ENCODE results near the gene C5AR2. TPM values are rescaled to one million over a fixed set of nuclear protein-coding genes. Genes with fewer than 3 reads are reported as not detected.
"Not testable (repeated sequence)": the region's sequence is repeated elsewhere in the genome, so short reads cannot be mapped to it uniquely, and the experiment has no call there.

Gene C5AR2
- total RNA-seq (2014; rRNA removed; shearing (Covaris generic)): not detected in 2 replicates

DNA sequence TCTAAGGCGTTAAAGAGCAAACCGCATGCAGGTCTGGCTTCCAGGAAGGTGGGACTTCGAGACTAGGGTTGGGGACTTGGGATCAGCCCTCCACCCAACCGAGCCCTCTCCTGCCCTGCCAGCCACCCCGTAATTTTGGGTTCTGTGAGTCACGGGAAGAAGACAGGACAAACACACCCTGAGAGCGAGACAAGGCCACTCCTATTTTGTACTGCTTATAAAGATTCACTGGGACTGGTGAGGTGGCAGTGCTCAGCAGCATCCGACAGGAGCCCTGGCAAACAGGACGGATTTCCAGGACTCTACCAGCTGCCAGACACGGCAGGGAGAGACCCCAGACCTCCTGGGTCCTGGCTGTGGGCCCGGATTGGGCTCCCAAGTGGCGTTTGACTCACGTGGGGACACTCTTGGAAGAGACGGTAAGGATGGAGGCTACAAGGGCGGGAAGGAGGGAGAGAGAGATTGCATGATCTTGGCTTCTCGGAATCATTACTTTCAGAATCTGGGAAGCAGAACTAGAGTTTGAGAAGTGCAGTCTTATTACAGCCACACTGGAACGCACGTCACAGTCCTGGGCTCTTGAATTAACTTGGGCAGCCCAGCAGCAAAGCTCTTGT lies at the start of gene C5AR2:
Gene C5AR2, plus strand, starts transcription at position 245 of the 617 bp plus-strand sequence. CDS start 8,625 bp downstream, outside the sequence.
- no peak for DNase-seq (ENCODE audit: low spot score)

DNA sequence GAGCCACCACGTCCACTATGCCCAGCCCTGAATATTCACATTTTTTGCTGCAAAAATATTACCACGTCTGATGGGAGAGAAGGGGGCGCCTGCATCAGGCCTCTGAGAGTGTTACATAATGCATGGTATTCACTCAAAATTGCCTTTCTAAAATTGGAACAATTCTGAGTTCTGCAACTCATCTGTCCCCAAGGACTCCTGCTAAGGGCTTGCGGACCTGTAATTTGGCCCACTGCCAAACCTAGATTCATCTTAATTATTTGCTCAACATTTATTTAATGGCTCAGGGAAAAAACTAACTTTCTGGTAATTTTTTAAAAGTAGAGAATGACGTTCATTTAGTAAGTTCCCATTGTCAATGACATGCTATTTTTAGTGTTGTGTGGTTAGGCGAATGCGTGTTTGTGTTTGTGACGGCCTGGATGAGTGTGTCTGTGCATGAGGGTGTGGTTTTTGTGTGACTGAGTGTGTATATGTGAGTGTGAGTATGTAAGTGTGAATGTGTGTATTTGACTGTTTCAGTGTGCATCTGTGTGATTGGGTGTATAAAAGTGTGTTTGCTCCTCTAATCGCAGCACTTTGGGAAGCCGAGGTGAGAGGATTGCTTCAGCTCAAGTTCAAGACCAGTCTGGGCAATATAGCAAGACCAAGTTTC lies 48.4 kb upstream of the C5AR2 start:
- no peak for DNase-seq (ENCODE audit: low spot score)

DNA sequence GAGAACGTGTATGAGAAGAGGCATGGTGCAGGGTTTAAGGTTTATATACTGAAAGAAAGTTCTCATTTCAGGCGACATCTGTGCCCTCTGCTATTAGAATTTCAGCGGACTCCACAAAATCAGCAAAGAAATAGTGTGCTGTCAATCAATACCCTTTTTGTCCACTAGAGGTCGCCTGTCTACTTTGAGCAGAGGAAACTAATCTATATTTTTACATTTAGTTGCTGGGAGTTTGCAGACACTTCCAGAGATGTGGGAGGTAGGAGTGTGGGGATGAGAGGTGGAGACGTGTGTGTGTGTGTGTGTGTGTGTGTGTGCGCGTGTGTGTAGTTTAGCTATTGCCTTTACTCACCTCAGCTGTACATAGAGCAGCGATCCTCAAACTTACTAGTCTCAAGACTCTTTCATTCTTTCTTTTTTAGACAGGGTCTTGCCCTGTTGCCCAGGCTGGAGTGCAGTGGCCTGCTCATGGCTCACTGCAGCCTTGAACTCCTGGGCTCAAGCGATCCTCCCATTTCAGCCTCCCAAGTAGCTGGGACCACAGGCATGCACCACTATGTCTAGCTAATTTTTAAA lies 47.6 kb upstream of the C5AR2 start:
- peak; percentile 87 for DNase-seq (ENCODE audit: low spot score)

DNA sequence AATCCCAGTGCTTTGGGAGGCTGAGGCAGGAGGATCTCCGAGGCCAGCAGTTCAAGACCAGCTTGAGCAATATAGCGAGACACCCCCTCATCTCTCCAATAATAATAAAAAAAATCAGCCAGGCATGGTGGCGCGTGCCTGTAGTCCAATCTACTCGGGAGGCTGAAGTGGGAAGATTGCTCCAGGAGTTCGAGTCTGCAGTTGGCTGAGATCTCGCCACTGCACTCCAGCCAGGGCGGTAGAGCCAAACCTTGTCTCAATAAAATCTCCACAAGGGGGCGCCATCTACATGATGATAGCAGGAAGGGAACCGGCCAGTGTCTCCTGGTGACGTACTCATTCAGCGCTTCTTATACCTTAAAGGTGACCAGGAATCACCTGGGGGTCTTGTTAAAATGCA lies 35.9 kb upstream of the C5AR2 start:
- DNase-seq (ENCODE audit: low spot score): peak; percentile 98

DNA sequence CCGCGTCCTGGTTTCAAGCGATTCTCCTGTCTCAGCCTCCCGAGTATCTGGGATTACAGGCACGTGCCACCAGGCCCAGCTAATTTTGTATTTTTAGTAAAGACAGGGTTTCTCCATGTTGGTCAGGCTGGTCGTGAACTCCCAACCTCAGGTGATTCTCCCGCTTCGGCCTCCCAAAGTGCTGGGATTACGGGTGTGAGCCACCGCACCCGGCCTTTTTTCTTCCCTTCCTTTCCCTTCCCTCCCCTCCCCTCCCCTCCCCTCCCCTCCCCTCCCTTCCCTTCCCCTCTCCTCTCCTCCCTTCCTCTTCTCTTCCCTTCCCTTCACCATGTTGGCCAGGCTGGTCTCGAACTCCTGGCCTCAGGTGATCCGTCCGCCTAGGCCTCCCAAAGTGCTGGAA lies 31.1 kb upstream of the C5AR2 start:
- DNase-seq (ENCODE audit: low spot score): not testable (repeated sequence)

DNA sequence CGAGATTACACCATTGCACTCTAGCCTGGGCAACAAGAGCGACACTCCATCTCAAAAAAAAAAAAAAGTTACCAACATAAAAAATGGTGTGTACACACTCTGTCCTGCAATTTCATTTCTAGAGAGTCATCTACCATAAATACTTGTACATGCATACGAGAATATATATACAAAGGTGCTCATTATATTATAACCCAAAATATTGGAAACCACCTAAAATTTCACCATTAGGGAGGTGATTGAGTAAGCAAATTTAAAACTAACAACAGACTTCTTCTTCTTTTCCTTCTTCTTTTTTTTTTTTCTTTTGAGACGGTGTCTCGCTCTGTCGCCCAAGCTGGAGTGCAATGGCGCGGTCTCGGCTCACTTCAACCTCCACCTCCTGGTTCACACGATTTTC lies 29.7 kb upstream of the C5AR2 start:
- no peak for DNase-seq (ENCODE audit: low spot score)

DNA sequence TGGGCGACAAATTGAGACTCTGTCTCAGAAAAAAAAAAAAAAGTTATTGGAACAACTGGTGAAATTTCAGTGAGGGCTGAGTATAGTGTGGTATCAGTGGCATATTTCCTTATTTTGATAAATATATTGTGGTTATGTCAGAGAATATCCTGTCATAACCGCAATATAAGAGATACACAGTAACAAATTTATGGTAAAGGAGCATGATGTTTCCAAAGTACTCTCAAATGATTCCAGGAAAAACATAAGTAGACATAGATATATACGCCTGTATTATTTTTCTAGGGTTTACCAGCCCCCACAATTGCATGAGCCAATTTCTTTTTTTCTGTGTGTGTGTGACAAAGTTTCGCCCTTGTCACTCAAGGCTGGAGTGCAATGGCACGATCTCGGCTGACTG lies 28.0 kb upstream of the C5AR2 start:
- no peak for DNase-seq (ENCODE audit: low spot score)

DNA sequence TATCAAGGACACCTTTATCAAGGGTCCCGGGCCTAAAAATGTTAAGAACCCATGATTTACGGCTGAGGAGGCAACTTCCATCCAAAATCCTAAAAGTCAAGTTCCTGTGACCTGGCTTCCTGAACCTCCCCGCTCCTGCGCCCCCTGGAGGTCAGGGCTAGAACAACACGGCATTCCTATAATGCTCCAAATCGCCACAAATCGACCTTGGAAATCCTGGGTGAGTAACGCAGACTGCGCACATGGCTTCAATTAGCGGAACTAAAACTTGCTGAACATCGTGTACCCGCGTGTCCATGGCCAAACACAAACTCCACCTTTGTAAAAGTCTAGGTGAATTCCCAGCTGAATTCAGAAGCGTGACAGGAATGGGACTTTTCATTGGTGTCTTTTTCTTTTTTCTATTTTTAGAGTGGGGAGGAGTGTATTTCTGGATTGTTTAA lies 26.6 kb upstream of the C5AR2 start:
- peak; percentile 94 for DNase-seq (ENCODE audit: low spot score)

DNA sequence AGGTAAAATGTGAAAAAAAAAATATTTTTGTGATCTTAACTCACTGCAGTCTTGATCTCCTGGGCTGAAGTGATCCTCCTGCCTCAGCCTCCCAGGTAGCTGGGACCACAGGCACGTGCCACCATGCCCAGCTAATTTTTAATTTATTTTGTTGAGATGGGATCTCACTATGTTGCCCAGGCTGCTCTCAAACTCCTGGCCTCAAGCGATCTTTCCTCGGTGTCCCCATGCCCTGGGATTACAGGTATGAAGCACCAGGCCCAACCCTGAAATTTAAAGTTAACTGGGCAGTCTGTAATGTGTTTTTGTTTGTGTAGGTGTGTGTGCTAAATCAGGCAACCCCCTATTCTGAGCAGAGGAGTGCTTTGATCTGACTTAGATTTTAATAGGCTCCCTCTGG lies 25.7 kb upstream of the C5AR2 start:
- DNase-seq (ENCODE audit: low spot score): no peak

DNA sequence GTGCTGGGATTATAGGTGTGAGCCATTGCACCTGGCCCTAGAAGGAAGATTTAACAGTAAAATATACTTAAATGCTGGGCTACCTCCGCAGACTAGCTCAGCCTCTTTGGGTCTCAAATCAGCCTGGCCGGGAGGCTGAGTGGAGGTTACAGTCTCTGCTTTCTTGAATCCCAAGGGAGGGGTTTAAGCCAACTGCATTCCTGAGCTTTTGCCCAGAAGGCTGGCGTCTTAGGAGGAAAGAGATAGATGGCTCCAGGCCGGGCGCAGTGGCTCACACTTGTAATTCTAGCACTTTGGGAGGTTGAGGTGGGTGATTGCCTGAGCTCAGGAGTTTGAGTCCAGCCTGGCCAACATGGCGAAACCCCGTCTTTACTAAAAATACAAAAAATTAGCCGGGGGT lies 22.9 kb upstream of the C5AR2 start:
- DNase-seq (ENCODE audit: low spot score): no peak

DNA sequence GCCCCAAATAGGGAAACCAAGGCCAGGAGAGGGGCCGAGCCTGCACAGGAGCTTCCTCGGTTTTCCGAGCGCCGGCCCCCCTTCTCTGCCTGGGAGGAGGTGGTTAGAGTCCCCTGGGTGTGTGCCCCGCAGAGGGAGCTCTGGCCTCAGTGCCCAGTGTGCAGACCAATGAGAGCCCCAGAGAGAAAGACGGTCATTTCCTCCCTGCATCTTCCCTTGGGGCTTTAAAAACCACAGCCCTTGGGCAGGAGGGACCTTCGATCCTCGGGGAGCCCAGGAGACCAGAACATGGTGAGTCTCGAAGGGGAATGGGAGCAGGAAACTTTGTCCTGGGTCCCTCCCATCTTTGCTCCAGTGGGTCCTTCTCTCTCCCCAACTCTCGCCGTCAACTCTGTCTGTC lies 22.4 kb upstream of the C5AR2 start, which contains the start of gene C5AR1:
Gene C5AR1, plus strand, starts transcription at position 254 of the 400 bp plus-strand sequence. Its CDS starts 35 bp downstream, at position 289.
- DNase-seq (ENCODE audit: low spot score): no peak

DNA sequence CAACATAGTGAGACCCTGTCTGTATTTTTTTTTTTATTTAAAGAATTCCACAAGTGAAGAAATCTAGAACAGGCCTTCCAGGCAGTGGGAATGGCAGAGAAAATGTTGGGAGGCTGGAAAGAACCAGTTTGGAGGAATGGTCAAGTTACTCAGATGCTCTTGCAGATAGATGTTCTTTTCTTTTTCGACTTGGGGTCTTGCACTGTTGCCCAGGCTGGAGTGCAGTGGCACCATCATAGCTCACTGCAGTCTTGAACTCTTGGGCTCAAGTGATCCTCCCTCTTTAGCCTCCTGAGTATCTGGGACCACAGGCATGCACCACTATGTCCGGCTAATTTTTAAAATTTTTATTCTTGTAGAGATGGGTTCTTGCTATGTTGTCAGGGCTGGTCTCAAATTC lies 21.7 kb upstream of the C5AR2 start:
- no peak for DNase-seq (ENCODE audit: low spot score)

DNA sequence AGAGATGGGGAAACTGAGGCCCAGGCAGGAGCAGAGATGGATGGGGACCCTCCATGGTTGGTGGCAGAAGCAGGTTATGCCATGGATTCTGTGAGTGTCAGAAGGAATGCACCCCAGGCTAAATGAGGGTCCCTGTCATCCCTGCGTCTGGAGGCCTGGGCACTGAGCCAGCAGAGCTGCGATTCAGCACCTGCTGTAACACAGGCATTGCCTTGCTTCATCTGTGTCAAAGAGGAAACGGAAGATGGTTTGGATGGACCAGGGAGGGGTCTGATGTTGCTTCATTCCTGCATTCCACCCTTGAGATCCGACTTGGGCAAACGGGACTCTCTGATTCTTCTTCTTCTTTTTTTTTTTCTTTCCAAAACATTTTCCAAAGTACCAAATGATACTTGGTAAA lies 21.2 kb upstream of the C5AR2 start:
- no peak for DNase-seq (ENCODE audit: low spot score)

DNA sequence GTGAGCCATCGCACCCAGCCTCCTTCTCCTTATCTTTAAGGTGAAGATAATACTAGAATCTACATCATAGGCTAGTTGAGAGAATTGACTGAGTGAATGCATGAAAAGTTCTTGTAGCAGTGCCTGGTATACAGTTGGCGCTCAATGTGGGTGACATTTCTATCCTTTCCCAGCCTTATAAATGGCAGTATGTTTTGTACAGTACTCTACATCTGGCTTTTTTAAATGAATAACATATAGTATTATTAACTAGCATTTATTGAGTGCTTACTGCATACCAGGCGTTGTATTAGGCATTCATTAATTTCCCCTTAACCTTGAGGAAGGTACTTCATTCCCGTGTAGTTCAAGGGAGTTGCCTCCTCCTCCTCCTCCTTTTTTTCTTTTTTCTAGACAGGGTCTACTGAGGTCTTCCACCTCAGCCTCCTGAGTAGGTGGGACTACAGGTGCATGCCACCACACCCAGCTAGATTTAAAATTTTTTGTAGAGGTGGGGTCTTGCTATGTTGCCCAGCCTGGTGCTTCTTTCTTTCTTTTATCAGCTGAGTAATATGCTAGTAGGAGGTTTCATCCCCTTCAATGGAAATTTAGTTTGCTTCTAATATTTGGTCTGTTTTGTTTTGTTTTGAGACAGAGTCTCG lies 19.5 kb upstream of the C5AR2 start:
- no peak for DNase-seq (ENCODE audit: low spot score)

DNA sequence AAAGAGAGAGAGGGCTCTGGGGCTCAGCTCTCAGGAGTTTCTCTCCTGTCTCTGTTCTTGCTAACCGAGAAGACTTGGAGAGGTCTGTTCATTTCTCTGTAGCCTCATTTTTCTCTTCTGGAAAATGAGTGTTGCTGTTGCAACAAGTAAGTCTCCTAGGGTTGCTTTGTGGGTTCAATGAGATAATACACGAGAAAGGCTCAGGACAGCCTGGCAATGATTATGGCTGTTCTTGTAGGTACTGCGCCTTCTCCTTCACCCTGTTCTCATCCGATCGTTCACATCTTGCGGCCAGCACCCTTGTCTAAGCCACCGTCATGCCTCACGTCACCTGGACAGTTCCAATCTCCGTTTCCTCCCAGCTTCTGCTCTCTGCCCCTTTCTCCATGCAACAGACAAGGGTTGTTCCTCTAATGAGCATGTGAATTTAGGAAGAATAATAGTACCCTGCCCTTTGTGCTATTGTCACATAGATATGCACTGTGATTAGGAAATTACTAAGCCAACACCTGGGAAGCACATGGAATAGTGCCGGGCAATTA lies 18.1 kb upstream of the C5AR2 start:
- DNase-seq (ENCODE audit: low spot score): no peak

DNA sequence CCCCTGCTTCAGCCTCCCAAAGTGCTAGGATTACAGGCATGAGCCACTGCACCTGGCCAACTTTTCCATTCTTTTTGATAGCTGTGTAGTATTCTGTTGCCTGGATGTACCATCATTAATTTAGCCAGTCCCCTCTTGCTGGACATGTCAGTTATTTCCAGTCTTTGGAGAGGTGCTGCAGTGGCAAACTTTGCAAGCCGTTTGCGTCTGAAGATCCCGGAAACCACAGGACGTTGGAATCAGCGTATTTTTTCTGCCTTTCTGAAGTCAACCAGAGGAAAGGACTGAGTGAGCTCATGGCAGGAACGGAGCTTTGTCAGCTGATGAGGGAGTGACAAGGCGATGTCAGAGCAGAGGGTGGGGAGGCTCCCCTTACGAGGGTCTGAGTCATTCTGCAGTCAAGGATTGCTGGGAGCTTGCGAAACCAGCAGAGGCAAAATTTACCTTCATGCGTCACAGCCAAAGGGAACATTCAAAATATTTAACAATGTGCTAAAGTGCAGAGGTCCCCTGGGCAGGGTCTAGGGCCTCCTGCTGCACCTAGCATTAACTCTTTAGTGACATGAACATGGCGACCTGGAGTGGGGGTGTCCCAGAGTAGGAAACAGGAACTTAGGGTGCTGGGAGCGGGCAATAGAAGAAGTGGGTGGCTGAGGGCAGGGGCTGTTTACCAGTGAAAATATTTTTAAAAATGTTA lies 16.7 kb upstream of the C5AR2 start:
- peak; percentile 63 for DNase-seq (ENCODE audit: low spot score)

DNA sequence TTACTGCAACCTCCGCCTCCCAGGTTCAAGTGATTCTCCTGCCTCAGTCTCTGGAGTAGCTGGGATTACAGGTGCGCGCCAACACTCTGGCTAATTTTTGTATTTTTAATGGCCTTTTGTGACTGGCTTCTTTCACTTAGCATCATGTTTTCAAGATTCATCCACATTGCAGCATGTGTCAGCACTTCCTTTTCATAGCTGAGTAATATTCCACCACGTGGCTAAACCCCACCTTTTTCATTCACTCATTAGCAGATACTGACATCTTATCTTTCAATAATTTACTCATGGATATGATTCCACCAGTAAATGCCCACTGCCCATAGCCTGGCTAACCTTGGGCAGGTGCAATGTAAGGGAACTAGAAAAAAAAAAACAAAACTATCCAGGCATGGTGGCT lies 15.5 kb upstream of the C5AR2 start:
- no peak for DNase-seq (ENCODE audit: low spot score)

DNA sequence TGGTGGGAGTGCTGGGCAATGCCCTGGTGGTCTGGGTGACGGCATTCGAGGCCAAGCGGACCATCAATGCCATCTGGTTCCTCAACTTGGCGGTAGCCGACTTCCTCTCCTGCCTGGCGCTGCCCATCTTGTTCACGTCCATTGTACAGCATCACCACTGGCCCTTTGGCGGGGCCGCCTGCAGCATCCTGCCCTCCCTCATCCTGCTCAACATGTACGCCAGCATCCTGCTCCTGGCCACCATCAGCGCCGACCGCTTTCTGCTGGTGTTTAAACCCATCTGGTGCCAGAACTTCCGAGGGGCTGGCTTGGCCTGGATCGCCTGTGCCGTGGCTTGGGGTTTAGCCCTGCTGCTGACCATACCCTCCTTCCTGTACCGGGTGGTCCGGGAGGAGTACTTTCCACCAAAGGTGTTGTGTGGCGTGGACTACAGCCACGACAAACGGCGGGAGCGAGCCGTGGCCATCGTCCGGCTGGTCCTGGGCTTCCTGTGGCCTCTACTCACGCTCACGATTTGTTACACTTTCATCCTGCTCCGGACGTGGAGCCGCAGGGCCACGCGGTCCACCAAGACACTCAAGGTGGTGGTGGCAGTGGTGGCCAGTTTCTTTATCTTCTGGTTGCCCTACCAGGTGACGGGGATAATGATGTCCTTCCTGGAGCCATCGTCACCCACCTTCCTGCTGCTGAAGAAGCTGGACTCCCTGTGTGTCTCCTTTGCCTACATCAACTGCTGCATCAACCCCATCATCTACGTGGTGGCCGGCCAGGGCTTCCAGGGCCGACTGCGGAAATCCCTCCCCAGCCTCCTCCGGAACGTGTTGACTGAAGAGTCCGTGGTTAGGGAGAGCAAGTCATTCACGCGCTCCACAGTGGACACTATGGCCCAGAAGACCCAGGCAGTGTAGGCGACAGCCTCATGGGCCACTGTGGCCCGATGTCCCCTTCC lies 11.8 kb upstream of the C5AR2 start:
- no peak for DNase-seq (ENCODE audit: low spot score)

DNA sequence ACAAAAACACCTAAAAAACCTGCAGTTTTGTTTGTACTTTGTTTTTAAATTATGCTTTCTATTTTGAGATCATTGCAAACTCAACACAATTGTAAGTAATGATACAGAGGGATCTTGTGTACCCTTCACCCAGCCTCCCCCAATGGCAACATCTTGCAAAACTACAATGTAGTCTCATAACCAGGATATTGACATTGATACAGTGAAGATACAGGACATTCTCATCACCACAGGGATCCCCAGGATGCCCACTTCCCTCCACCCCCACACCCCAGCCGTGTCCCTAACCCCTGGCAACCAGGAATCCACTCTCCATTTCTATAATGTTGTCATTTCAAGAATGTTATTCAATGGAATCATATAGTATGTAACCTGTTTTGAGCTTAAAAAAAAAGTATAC lies 10.3 kb upstream of the C5AR2 start:
- no peak for DNase-seq (ENCODE audit: low spot score)

DNA sequence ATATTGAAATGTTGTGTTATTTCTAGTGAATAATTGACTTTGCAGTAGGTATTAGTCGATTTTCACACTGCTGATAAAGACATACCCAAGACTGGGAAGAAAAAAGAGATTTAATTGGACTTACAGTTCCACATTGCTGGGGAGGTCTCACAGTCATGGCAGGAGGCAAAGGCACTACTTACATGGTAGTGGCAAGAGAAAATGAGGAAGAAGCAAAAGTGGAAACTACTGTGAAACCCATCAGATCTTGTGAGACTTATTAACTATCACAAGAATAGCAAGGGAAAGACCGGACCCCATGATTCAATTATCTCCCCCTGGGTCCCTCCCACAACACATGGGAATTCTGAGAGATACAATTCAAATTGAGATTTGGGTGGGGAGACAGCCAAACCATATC lies 9.9 kb upstream of the C5AR2 start:
- DNase-seq (ENCODE audit: low spot score): no peak
